Measurements from ENCODE around the gene KIAA1755.

GRCh38 chr20:38231531-38232121 lies 28.9 kb downstream of the KIAA1755 start:
- TF ChIP-seq CTCF (IDR thresholded peaks at IDR 0.05; ENCODE audit: poor library complexity, severe bottlenecking), result no peak
- TF ChIP-seq RAD21 (conservative IDR thresholded peaks at IDR 0.05), result no peak
- no peak for TF ChIP-seq EZH2 (IDR thresholded peaks at IDR 0.05; ENCODE audit: borderline replicate concordance, insufficient read depth, low read length, poor library complexity, severe bottlenecking)
- no peak for TF ChIP-seq POLR2AphosphoS5 (IDR thresholded peaks at IDR 0.05)
- TF ChIP-seq SMC3 (conservative IDR thresholded peaks at IDR 0.05; ENCODE audit: poor library complexity), result no peak
- TF ChIP-seq EP300 (conservative IDR thresholded peaks at IDR 0.05; ENCODE audit: poor library complexity, severe bottlenecking), result no peak
- TF ChIP-seq REST (IDR thresholded peaks at IDR 0.05; ENCODE audit: borderline replicate concordance), result no peak
- TF ChIP-seq TAF1 (IDR thresholded peaks at IDR 0.05; ENCODE audit: low read depth), result no peak

Data from neural cell (in vitro differentiated cells).